HepG2 (cell line): ENCODE results near the gene ABHD17C. TPM values are rescaled to one million over a fixed set of nuclear protein-coding genes. Genes with fewer than 3 reads are reported as not detected.

Source experiments
- ARNTL ChIP-seq: sonication (generic); formaldehyde crosslinking; IDR thresholded peaks from 2 replicates; pipeline ENCODE4 v1.4.0; 2020; ENCODE audit warnings: mild to moderate bottlenecking, missing genetic modification reagents
- CBX2 ChIP-seq, 2 experiments: fragments of 200-600 bp in 1 of 2; sonication (generic); formaldehyde crosslinking in 1 of 2; IDR thresholded peaks; 2 replicates each; pipeline versions ENCODE4 v1.7.0 to v1.8.1; 2018 to 2022; ENCODE audit warnings: low read depth in 2 of 2, low read length in 1 of 2, mild to moderate bottlenecking in 1 of 2, missing genetic modification reagents in 1 of 2
- DZIP1 ChIP-seq: sonication (generic); formaldehyde crosslinking; IDR thresholded peaks from 2 replicates; pipeline ENCODE4 v1.5.0; 2020; ENCODE audit warnings: mild to moderate bottlenecking, missing genetic modification reagents
- HNRNPL ChIP-seq: fragments of 200-400 bp; formaldehyde crosslinking; IDR thresholded peaks from 2 replicates; pipeline ENCODE4 v1.6.1; 2017; ENCODE audit warnings: mild to moderate bottlenecking, low read depth, low read length
- IRX3 ChIP-seq: sonication (generic); formaldehyde crosslinking; IDR thresholded peaks from 2 replicates; pipeline ENCODE4 v1.8.1; 2023; ENCODE audit warnings: mild to moderate bottlenecking, low read depth, missing genetic modification reagents, borderline replicate concordance
- KLF9 ChIP-seq: IDR thresholded peaks from 2 replicates; pipeline ENCODE4 v1.6.1; 2016; ENCODE audit warnings: low read depth
- TFAP4 ChIP-seq: sonication (generic); IDR thresholded peaks from 2 replicates; pipeline ENCODE4 v1.6.1; 2016; ENCODE audit warnings: low read depth, borderline replicate concordance
- ZBTB2 ChIP-seq: sonication (generic); formaldehyde crosslinking; IDR thresholded peaks from 2 replicates; pipeline ENCODE4 v1.8.0; 2022; ENCODE audit warnings: low read depth, missing genetic modification reagents
- ZBTB38 ChIP-seq: sonication (generic); formaldehyde crosslinking; IDR thresholded peaks from 2 replicates; pipeline ENCODE4 v1.5.1; 2020; ENCODE audit warnings: mild to moderate bottlenecking, missing genetic modification reagents
- ZFY ChIP-seq: sonication (generic); formaldehyde crosslinking; IDR thresholded peaks from 2 replicates; pipeline ENCODE4 v1.4.0; 2020; ENCODE audit warnings: missing genetic modification reagents
- ZNF281 ChIP-seq: sonication (generic); formaldehyde crosslinking; IDR thresholded peaks from 2 replicates; pipeline ENCODE4 v1.4.0; 2020; ENCODE audit warnings: missing genetic modification reagents, borderline replicate concordance
- ZNF382 ChIP-seq: sonication (generic); formaldehyde crosslinking; IDR thresholded peaks from 2 replicates; pipeline ENCODE4 v1.5.0; 2020; ENCODE audit warnings: missing genetic modification reagents, mild to moderate bottlenecking, borderline replicate concordance
- ZNF687 ChIP-seq: sonication (generic); formaldehyde crosslinking; IDR thresholded peaks from 2 replicates; pipeline ENCODE4 v1.5.1; 2020; ENCODE audit warnings: mild to moderate bottlenecking, missing genetic modification reagents, moderate library complexity
- ZNF704 ChIP-seq: sonication (generic); formaldehyde crosslinking; IDR thresholded peaks from 2 replicates; pipeline ENCODE4 v1.8.1; 2023; ENCODE audit warnings: mild to moderate bottlenecking, inconsistent platforms, moderate library complexity, missing genetic modification reagents, borderline replicate concordance
- polyA plus RNA-seq, 8 experiments: library from polyadenylated mRNA; depleted of rRNA in 3 of 8; stranded (reverse) in 7 of 8; unstranded in 1 of 8; fragments of >200 nt; fragmentation: Illumina TruSeq in 4 of 8; extraction: Trizol in 4 of 8; gene quantifications; 2 replicates each; pipeline versions ENCODE4 v1.2.1 to v1.2.3, GENCODE V29; 2011 to 2016; ENCODE audit warnings: low read depth in 4 of 8, missing spikeins in 1 of 8, mixed read lengths in 1 of 8; ENCODE audit not compliant: insufficient read depth in 1 of 8
- total RNA-seq, 5 experiments: library from RNA; depleted of rRNA; stranded (reverse); fragments of >200 nt; fragmentation: Illumina TruSeq; extraction: Trizol; gene quantifications; 2 replicates each; pipeline ENCODE4 v1.2.3, GENCODE V29; 2016; ENCODE audit warnings: low read depth in 1 of 5

ABHD17C gene
- total and polyA plus RNA-seq, 2 of the 13 experiments (the other 11 are each of a cell fraction or from before 2014, with no cell fraction given): 2.9 to 3.9 TPM

GRCh38 chr15:80695911-80696661 lies 976 bp downstream of the ABHD17C start (continued):
- TF ChIP-seq CBX2 (IDR thresholded peaks at IDR 0.05; ENCODE audit: low read depth, low read length) (no peak), CBX2 (CRISPR knock-in tag; IDR thresholded peaks at IDR 0.05; ENCODE audit: low read depth) (no peak), ZNF687 (CRISPR knock-in tag) (peak; percentile 44), TFAP4 (peak; percentile 81; the same call in 1 of the 2 replicates), ZBTB38 (CRISPR knock-in tag) (no peak), KLF9 (CRISPR knock-in tag) (no peak), ZNF704 (CRISPR knock-in tag) (no peak), DZIP1 (no peak), ARNTL (CRISPR knock-in tag) (no peak), ZBTB2 (CRISPR knock-in tag) (0 out of 2 replicates have a peak, but pooled peaks have one; percentile 0), HNRNPL (peak; percentile 85), ZNF281 (CRISPR knock-in tag) (no peak), ZFY (CRISPR knock-in tag) (peak; percentile 0; the same call in 1 of the 2 replicates), IRX3 (no peak), ZNF382 (CRISPR knock-in tag) (no peak)
